SK-N-SH (cell line): ENCODE data around the gene DDIAS. TPM values are rescaled to one million over a fixed set of nuclear protein-coding genes. Genes with fewer than 3 reads are reported as not detected.
A peak's percentile ranks its signal among the peaks of the same experiment; 100 is the strongest.

Experiments
- CTCF ChIA-PET: fragments of 300-600, 350-600 bp; formaldehyde crosslinking; extraction: SDS; loops from one replicate; lab custom pipeline; 2021; lab: Yijun Ruan, JAX
- POLR2A ChIA-PET: fragments of 350-600 bp; sonication (Branson Sonifier 250); formaldehyde crosslinking; extraction: SDS; loops from one replicate; lab custom pipeline; 2020; ENCODE audit warnings: antibody characterized with exemption, inconsistent platforms; lab: Yijun Ruan, JAX
- DNase-seq: peaks from one replicate; pipeline ENCODE4 v3.0.0; 2012
- H2AFZ ChIP-seq: fragments of 200-600 bp; sonication (generic); 2 replicates; pipeline ENCODE4 v1.8.1; 2016; ENCODE audit warnings: antibody characterized with exemption, mild to moderate bottlenecking, low read depth
- H3F3A ChIP-seq: fragments of 200-600 bp; sonication (generic); replicated peaks from 2 replicates; pipeline ENCODE3; 2016; ENCODE audit warnings: antibody characterized with exemption, mild to moderate bottlenecking; ENCODE audit not compliant: insufficient read depth
- H3K27ac ChIP-seq, 2 experiments: fragments of 200-500 bp in 1 of 2; fragments of 200-600 bp in 1 of 2; sonication (Bioruptor generic) in 1 of 2; sonication (generic), shearing (Covaris generic) in 1 of 2; 2 replicates each; pipeline versions ENCODE4 v1.5.1 to v1.6.1; 2014 to 2016; ENCODE audit warnings: low read depth in 2 of 2, inconsistent platforms in 1 of 2, low read length in 1 of 2, mild to moderate bottlenecking in 1 of 2, mixed read lengths in 1 of 2
- H3K27me3 ChIP-seq: fragments of 200-600 bp; sonication (generic), shearing (Covaris generic); 2 replicates; pipeline ENCODE4 v1.6.1; 2016; ENCODE audit warnings: mixed run types; ENCODE audit not compliant: insufficient read depth
- H3K36me3 ChIP-seq, 2 experiments: fragments of 200-500 bp in 1 of 2; fragments of 200-600 bp in 1 of 2; sonication (Bioruptor generic) in 1 of 2; sonication (generic) in 1 of 2; replicated peaks in 1 of 2; 2 replicates each; pipeline versions ENCODE3 to v1.5.1; 2014 to 2016; ENCODE audit warnings: low read length in 1 of 2, mild to moderate bottlenecking in 1 of 2; ENCODE audit not compliant: insufficient read depth in 2 of 2, control insufficient read depth in 1 of 2
- H3K4me1 ChIP-seq, 2 experiments: fragments of 200-500 bp in 1 of 2; fragments of 200-600 bp in 1 of 2; sonication (Bioruptor generic) in 1 of 2; sonication (generic), shearing (Covaris generic) in 1 of 2; 2 replicates each; pipeline versions ENCODE4 v1.5.1 to v1.6.1; 2014 to 2016; ENCODE audit warnings: low read depth in 1 of 2, low read length in 1 of 2, mixed run types in 1 of 2; ENCODE audit not compliant: insufficient read depth in 2 of 2, control insufficient read depth in 1 of 2
- H3K4me2 ChIP-seq: fragments of 200-600 bp; sonication (generic), shearing (Covaris generic); 2 replicates; pipeline ENCODE4 v1.6.1; 2017; ENCODE audit warnings: mixed run types
- H3K4me3 ChIP-seq, 2 experiments: fragments of 200-500 bp in 1 of 2; fragments of 200-600 bp in 1 of 2; sonication (Bioruptor generic) in 1 of 2; sonication (generic), shearing (Covaris generic) in 1 of 2; 2 replicates each; pipeline versions ENCODE4 v1.5.1 to v1.8.1; 2014 to 2016; ENCODE audit warnings: low read depth in 2 of 2, inconsistent platforms in 1 of 2, low read length in 1 of 2, mild to moderate bottlenecking in 1 of 2, mixed read lengths in 1 of 2, moderate library complexity in 1 of 2
- H3K79me2 ChIP-seq: fragments of 200-600 bp; sonication (generic); 2 replicates; pipeline ENCODE4 v1.8.1; 2017; ENCODE audit warnings: mild to moderate bottlenecking; ENCODE audit not compliant: insufficient read depth
- H3K9ac ChIP-seq: fragments of 200-600 bp; sonication (generic); 2 replicates; pipeline ENCODE4 v1.6.1; 2017; ENCODE audit warnings: mixed run types
- H3K9me2 ChIP-seq: fragments of 200-600 bp; sonication (generic); 2 replicates; pipeline ENCODE4 v1.6.1; 2017; ENCODE audit warnings: mixed run types
- H3K9me3 ChIP-seq: fragments of 200-600 bp; sonication (generic); 2 replicates; pipeline ENCODE4 v1.6.1; 2017; ENCODE audit warnings: mixed run types, mild to moderate bottlenecking, moderate library complexity
- H4K20me1 ChIP-seq: fragments of 200-600 bp; sonication (generic); 2 replicates; pipeline ENCODE4 v1.6.1; 2017; ENCODE audit warnings: mild to moderate bottlenecking, mixed run types; ENCODE audit not compliant: insufficient read depth
- ELF1 ChIP-seq: IDR thresholded peaks from 2 replicates; pipeline ENCODE4 v1.4.0; 2012
- EP300 ChIP-seq, 2 experiments: IDR thresholded peaks; 2 replicates each; pipeline versions ENCODE4 v1.4.0 to v1.6.1; 2012; ENCODE audit warnings: borderline replicate concordance in 1 of 2, low read depth in 1 of 2, low read length in 1 of 2
- FOXM1 ChIP-seq: IDR thresholded peaks from 2 replicates; pipeline ENCODE4 v1.4.0; 2012; ENCODE audit warnings: low read depth, mild to moderate bottlenecking
- GABPA ChIP-seq: IDR thresholded peaks from 2 replicates; pipeline ENCODE4 v1.4.0; 2012; ENCODE audit warnings: low read depth, mild to moderate bottlenecking
- MAX ChIP-seq: IDR thresholded peaks from 2 replicates; pipeline ENCODE4 v1.4.0; 2012; ENCODE audit warnings: low read depth
- NRF1 ChIP-seq: IDR thresholded peaks from 2 replicates; pipeline ENCODE4 v1.6.1; 2012; ENCODE audit warnings: low read depth, mild to moderate bottlenecking, low read length
- POLR2AphosphoS5 ChIP-seq: IDR thresholded peaks from 2 replicates; pipeline ENCODE4 v1.6.1; 2012; ENCODE audit warnings: low read depth, low read length
- RAD21 ChIP-seq: IDR thresholded peaks from 2 replicates; pipeline ENCODE4 v1.6.1; 2012; ENCODE audit warnings: mild to moderate bottlenecking, low read length
- REST ChIP-seq: IDR thresholded peaks from 2 replicates; pipeline ENCODE4 v1.6.1; 2012; ENCODE audit warnings: mild to moderate bottlenecking, low read depth, low read length, moderate library complexity
- RFX5 ChIP-seq: IDR thresholded peaks from 2 replicates; pipeline ENCODE4 v1.6.1; 2012; ENCODE audit warnings: mild to moderate bottlenecking, improper control_type of control experiment, low read length
- SIN3A ChIP-seq: IDR thresholded peaks from 2 replicates; pipeline ENCODE4 v1.6.1; 2012; ENCODE audit warnings: low read depth, mild to moderate bottlenecking, low read length, moderate library complexity, borderline replicate concordance
- SMC3 ChIP-seq: IDR thresholded peaks from 2 replicates; pipeline ENCODE4 v1.6.1; 2012; ENCODE audit warnings: low read depth, low read length, improper control_type of control experiment
- TEAD4 ChIP-seq: IDR thresholded peaks from 2 replicates; pipeline ENCODE4 v1.4.0; 2012; ENCODE audit warnings: mild to moderate bottlenecking, borderline replicate concordance; ENCODE audit not compliant: insufficient read depth
- USF1 ChIP-seq: IDR thresholded peaks from 2 replicates; pipeline ENCODE4 v1.4.0; 2012; ENCODE audit warnings: low read depth, borderline replicate concordance
- WGBS: methylation state at CpG from one replicate; pipeline ENCODE4 v1.1.6; 2017; ENCODE audit warnings: low lambda C conversion rate; 5-methylcytosine and 5-hydroxymethylcytosine counted together
- polyA plus RNA-seq, 3 experiments: library from polyadenylated mRNA; depleted of rRNA; stranded (reverse); fragments of >200 nt; gene quantifications; 2 replicates each; pipeline ENCODE4 v1.2.3, GENCODE V29; 2012
- TF ChIP-seq, protein P1 (sequence below): fragments of 200-600 bp; sonication (generic); IDR thresholded peaks from 2 replicates; pipeline ENCODE4 v1.6.1; 2017; ENCODE audit warnings: antibody characterized with exemption, mild to moderate bottlenecking, moderate library complexity

DDIAS gene
- polyA plus RNA-seq, 1 of the 3 experiments (the other 2 are of a cell fraction), result 4.4 TPM

DNA sequence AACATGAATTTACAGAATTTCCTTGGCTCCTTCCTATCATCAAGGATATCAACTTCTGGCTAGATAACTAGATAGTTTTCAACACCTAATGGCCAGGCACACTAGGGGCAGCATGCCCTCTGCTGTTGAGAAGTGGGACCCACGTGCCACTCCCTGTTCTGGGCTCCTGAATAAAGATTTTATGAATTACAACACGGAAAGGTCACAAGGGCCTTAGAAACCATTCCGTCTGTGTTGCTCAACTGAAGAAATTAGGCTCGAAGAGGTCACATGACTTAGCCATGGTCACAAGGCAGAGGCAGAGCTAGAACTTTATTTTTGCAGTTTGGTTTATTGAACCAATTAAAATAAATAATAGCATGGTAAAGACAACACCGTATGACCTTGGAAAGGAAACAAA lies 37.3 kb upstream of the DDIAS start:
- Histone ChIP-seq H3K79me2 (no peaks in the 10 kb centered on the region), H3K27ac (no peak overlapping the region), H3K27me3 (no peaks in the 10 kb centered on the region), H4K20me1 (no peaks in the 10 kb centered on the region), H3K4me2 (no peak overlapping the region), H3K9me2 (no peaks in the 10 kb centered on the region), H3F3A (peaks cover 4% of the 10 kb centered on the region), H2AFZ (no peak overlapping the region), H3K4me3 (no peak overlapping the region), H3K9ac (no peak overlapping the region), H3K36me3 (no peaks in the 10 kb centered on the region), H3K4me1 (peaks cover 2 to 11% of the 10 kb centered on the region in 2 experiments; a peak in 2 of 4 replicates), H3K9me3 (no peaks in the 10 kb centered on the region)
- TF ChIP-seq SMC3 (peak; percentile 93), RAD21 (peak; percentile 85), MAX (0 out of 2 replicates have a peak, but pooled peaks have one; percentile 43), GABPA (no peak), ELF1 (no peak)
- TF ChIP-seq, protein P1, sequence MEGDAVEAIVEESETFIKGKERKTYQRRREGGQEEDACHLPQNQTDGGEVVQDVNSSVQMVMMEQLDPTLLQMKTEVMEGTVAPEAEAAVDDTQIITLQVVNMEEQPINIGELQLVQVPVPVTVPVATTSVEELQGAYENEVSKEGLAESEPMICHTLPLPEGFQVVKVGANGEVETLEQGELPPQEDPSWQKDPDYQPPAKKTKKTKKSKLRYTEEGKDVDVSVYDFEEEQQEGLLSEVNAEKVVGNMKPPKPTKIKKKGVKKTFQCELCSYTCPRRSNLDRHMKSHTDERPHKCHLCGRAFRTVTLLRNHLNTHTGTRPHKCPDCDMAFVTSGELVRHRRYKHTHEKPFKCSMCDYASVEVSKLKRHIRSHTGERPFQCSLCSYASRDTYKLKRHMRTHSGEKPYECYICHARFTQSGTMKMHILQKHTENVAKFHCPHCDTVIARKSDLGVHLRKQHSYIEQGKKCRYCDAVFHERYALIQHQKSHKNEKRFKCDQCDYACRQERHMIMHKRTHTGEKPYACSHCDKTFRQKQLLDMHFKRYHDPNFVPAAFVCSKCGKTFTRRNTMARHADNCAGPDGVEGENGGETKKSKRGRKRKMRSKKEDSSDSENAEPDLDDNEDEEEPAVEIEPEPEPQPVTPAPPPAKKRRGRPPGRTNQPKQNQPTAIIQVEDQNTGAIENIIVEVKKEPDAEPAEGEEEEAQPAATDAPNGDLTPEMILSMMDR, result peak; percentile 75
- CTCF ChIA-PET, result interaction anchor here (1.1 to 5.7 kb wide), 8 partner anchors 11 to 954 kb away, joined by 3 to 86 read pairs (median 4); no protein-coding TSS in a partner anchor
- DNase-seq, result peak; percentile 54
- POLR2A ChIA-PET, result no interaction called here
- WGBS, result 48% methylated on average over 5 of the region's 5 CpGs

DNA sequence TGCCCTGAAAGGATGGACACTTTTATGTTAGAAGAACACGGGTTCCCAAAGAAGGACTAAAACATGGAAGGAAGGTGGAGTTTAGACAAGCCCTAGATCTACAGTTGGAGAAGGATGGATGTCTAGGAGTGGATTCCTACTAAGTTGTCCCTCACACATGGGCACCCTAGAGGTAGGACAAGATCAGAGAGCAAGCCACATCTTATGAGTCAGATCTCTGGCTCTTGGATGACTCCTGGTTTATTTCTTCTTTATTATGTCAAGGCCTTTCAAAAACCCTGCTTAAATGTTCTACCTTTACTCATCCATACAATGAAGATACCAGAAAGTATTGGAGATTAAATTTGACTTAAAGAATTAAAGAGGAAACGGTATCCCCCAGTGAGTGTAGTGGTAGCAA lies 35.7 kb upstream of the DDIAS start:
- Histone ChIP-seq H3K9me2 (no peaks in the 10 kb centered on the region), H3K4me1 (peaks cover under 1 to 5% of the 10 kb centered on the region in 2 experiments; a peak in 1 of 4 replicates), H3K36me3 (no peaks in the 10 kb centered on the region), H3K27me3 (no peaks in the 10 kb centered on the region), H3K27ac (no peak overlapping the region), H3K9ac (no peak overlapping the region), H3K4me3 (no peak overlapping the region), H3F3A (no peaks in the 10 kb centered on the region), H3K9me3 (no peaks in the 10 kb centered on the region), H4K20me1 (no peaks in the 10 kb centered on the region)
- ChIA-PET CTCF (interaction anchor here (1.1 to 5.7 kb wide), 7 partner anchors 13 to 952 kb away, joined by 3 to 86 read pairs (median 15); partner anchors contain the start of gene FAM181B), POLR2A (no interaction called here)
- WGBS, result 88% methylated on average over 2 of the region's 2 CpGs
- DNase-seq, result no peak
- no peak for TF ChIP-seq RFX5
- TF ChIP-seq, all 33 proteins: peak for 0
- Histone ChIP-seq H3K4me2 (no peak overlapping the region), H2AFZ (no peak overlapping the region), H3K79me2 (no peaks in the 10 kb centered on the region)

- Histone ChIP-seq H3K9me3 (no peaks in the 10 kb centered on the region), H3K27me3 (no peaks in the 10 kb centered on the region), H3K79me2 (no peaks in the 10 kb centered on the region), H3K4me2 (0 out of 2 replicates have a peak overlapping the region, but pooled peaks have one; percentile 20), H3K27ac (no peak overlapping the region), H4K20me1 (no peaks in the 10 kb centered on the region), H3K9me2 (no peaks in the 10 kb centered on the region), H3F3A (no peaks in the 10 kb centered on the region), H3K4me3 (no peak overlapping the region; a peak in 1 of 4 replicates), H3K4me1 (peaks cover 0 to 7% of the 10 kb centered on the region in 2 experiments; a peak in 1 of 4 replicates), H2AFZ (peak overlapping the region; percentile 72), H3K9ac (no peak overlapping the region), H3K36me3 (no peaks in the 10 kb centered on the region)
- ChIA-PET CTCF (interaction anchor here (0.6 to 5.7 kb wide), 83 partner anchors 8 to 1851 kb away, joined by 3 to 86 read pairs (median 4); partner anchors contain the start of genes CCDC90B, DDIAS, FAM181B and PRCP), POLR2A (interaction anchor here (0.6 to 1.0 kb wide), 3 partner anchors 21 to 149 kb away, joined by 3 to 4 read pairs (median 3); no protein-coding TSS in a partner anchor)
- peak; percentile 62 for DNase-seq
- WGBS, result 19% methylated on average over 10 of the region's 10 CpGs
- TF ChIP-seq REST, result no peak
- no peak for TF ChIP-seq SIN3A
- TF ChIP-seq USF1, result no peak
- no peak for TF ChIP-seq TEAD4
- no peak for TF ChIP-seq POLR2AphosphoS5
- TF ChIP-seq NRF1, result no peak
- TF ChIP-seq ELF1, result no peak
- no peak for TF ChIP-seq EP300 (IDR thresholded peaks at IDR 0.05; ENCODE audit: borderline replicate concordance in 1 of 2, low read depth in 1 of 2, low read length in 1 of 2)
- no peak for TF ChIP-seq FOXM1
These were observed 33.9 kb upstream of the DDIAS start for GRCh38 chr11:82867495-82868082.
